H1 (cell line): Measurements from ENCODE around the gene MBTPS2. TPM values are rescaled to one million over a fixed set of nuclear protein-coding genes. Genes with fewer than 3 reads are reported as not detected.

Source experiments
- CTCF ChIA-PET: fragments of 300-600 bp; sonication (Branson Sonifier 250); formaldehyde crosslinking; loops from one replicate; lab custom pipeline; 2021; ENCODE audit not compliant: partially characterized antibody; lab: Charles Lee
- POLR2A ChIA-PET: fragments of 300-600 bp; sonication (Branson Sonifier 250); formaldehyde crosslinking; loops from one replicate; lab custom pipeline; 2021; ENCODE audit warnings: inconsistent platforms; ENCODE audit not compliant: partially characterized antibody; lab: Charles Lee
- DNase-seq, 2 experiments: peaks; one replicate each; pipeline versions ENCODE4 v3.0.0 to v3.0.0-alpha.2; 2010 to 2022; ENCODE audit warnings: low spot score in 2 of 2, low read depth in 1 of 2, mixed read lengths in 1 of 2
- FAIRE-seq: peaks from 2 replicates; lab custom pipeline; 2011; peaks lifted over from hg19 to GRCh38; lab: Jason Lieb, UNC
- H2AFZ ChIP-seq: 2 replicates; pipeline ENCODE4 v1.8.1; 2012; ENCODE audit warnings: low read length, inconsistent platforms
- H2AK5ac ChIP-seq: 2 replicates; pipeline ENCODE4 v1.6.1; 2013; ENCODE audit warnings: low read depth, low read length
- H2BK120ac ChIP-seq: replicated peaks from 2 replicates; pipeline ENCODE3; 2013; ENCODE audit warnings: low read depth, low read length, inconsistent platforms
- H2BK12ac ChIP-seq: 2 replicates; pipeline ENCODE4 v1.6.1; 2013; ENCODE audit warnings: low read depth, low read length
- H2BK15ac ChIP-seq: 2 replicates; pipeline ENCODE4 v1.6.1; 2013; ENCODE audit warnings: low read length
- H2BK20ac ChIP-seq: 2 replicates; pipeline ENCODE4 v1.6.1; 2013; ENCODE audit warnings: low read length
- H2BK5ac ChIP-seq: 2 replicates; pipeline ENCODE4 v1.6.1; 2013; ENCODE audit warnings: low read depth, low read length
- H3K14ac ChIP-seq: 2 replicates; pipeline ENCODE4 v1.6.1; 2013; ENCODE audit warnings: inconsistent platforms; ENCODE audit not compliant: insufficient read length
- H3K18ac ChIP-seq: 2 replicates; pipeline ENCODE4 v1.6.1; 2013; ENCODE audit warnings: low read length; ENCODE audit errors: extremely low read depth
- H3K23ac ChIP-seq: 2 replicates; pipeline ENCODE4 v1.6.1; 2013; ENCODE audit warnings: inconsistent platforms; ENCODE audit not compliant: insufficient read length
- H3K23me2 ChIP-seq: 2 replicates; pipeline ENCODE4 v1.6.1; 2013; ENCODE audit warnings: low read depth, low read length
- H3K27ac ChIP-seq: 2 replicates; pipeline ENCODE4 v1.6.1; 2011; ENCODE audit warnings: low read depth, low read length, inconsistent platforms
- H3K27me3 ChIP-seq, 4 experiments: replicated peaks in 1 of 4; 1 replicate in 1 of 4; 2 replicates in 3 of 4; pipeline versions ENCODE4 v1.6.1 to v1.8.1; 2011 to 2013; ENCODE audit warnings: low read length in 3 of 4, mild to moderate bottlenecking in 3 of 4, inconsistent platforms in 2 of 4, mixed read lengths in 2 of 4, moderate library complexity in 1 of 4; ENCODE audit not compliant: control insufficient read depth in 3 of 4, insufficient read depth in 3 of 4; ENCODE audit errors: extremely low read depth in 1 of 4
- H3K36me3 ChIP-seq, 4 experiments: 2 replicates each; pipeline versions ENCODE4 v1.6.1 to v1.8.1; 2011 to 2013; ENCODE audit warnings: mild to moderate bottlenecking in 4 of 4, low read length in 3 of 4, moderate library complexity in 2 of 4, control low read depth in 1 of 4, inconsistent platforms in 1 of 4; ENCODE audit not compliant: insufficient read depth in 4 of 4, control insufficient read depth in 2 of 4
- H3K4ac ChIP-seq: replicated peaks from 2 replicates; pipeline ENCODE3; 2013; ENCODE audit warnings: low read length, low read depth, mixed read lengths, inconsistent platforms; ENCODE audit not compliant: insufficient read length
- H3K4me1 ChIP-seq, 4 experiments: replicated peaks in 1 of 4; 1 replicate in 1 of 4; 2 replicates in 3 of 4; pipeline versions ENCODE4 v1.6.1 to v1.8.1; 2011 to 2013; ENCODE audit warnings: low read length in 3 of 4, inconsistent platforms in 2 of 4, mixed read lengths in 1 of 4; ENCODE audit not compliant: insufficient read depth in 4 of 4, control insufficient read depth in 3 of 4
- H3K4me2 ChIP-seq, 2 experiments: 2 replicates each; pipeline versions ENCODE4 v1.6.1 to v1.8.1; 2011 to 2013; ENCODE audit warnings: low read depth in 2 of 2, low read length in 2 of 2, control low read depth in 1 of 2, inconsistent platforms in 1 of 2, mild to moderate bottlenecking in 1 of 2; ENCODE audit not compliant: insufficient read depth in 1 of 2
- H3K4me3 ChIP-seq, 4 experiments: fragments of 200-600, 300-600 bp in 1 of 4; sonication (generic), shearing (Covaris generic), sonication (Bioruptor Twin) in 1 of 4; 2 replicates each; pipeline versions ENCODE4 v1.5.1 to v1.8.1; 2011 to 2016; ENCODE audit warnings: low read length in 4 of 4, low read depth in 3 of 4, control low read depth in 2 of 4, inconsistent platforms in 2 of 4, mild to moderate bottlenecking in 2 of 4, mixed read lengths in 1 of 4, moderate library complexity in 1 of 4; ENCODE audit not compliant: insufficient read depth in 2 of 4; ENCODE audit errors: extremely low read depth in 1 of 4
- H3K56ac ChIP-seq: replicated peaks from 2 replicates; pipeline ENCODE3; 2013; ENCODE audit warnings: low read depth, mild to moderate bottlenecking, mixed read lengths, low read length, inconsistent platforms; ENCODE audit not compliant: insufficient read length
- H3K79me1 ChIP-seq: 2 replicates; pipeline ENCODE4 v1.6.1; 2013; ENCODE audit warnings: low read depth, low read length, control low read depth
- H3K79me2 ChIP-seq, 2 experiments: 2 replicates each; pipeline versions ENCODE4 v1.6.1 to v1.8.1; 2012 to 2013; ENCODE audit warnings: low read length in 2 of 2, mild to moderate bottlenecking in 2 of 2, inconsistent platforms in 1 of 2; ENCODE audit not compliant: insufficient read depth in 2 of 2, control insufficient read depth in 1 of 2
- H3K9ac ChIP-seq, 4 experiments: replicated peaks in 1 of 4; 1 replicate in 1 of 4; 2 replicates in 3 of 4; pipeline versions ENCODE4 v1.6.1 to v1.8.1; 2011 to 2013; ENCODE audit warnings: low read depth in 3 of 4, low read length in 3 of 4, control low read depth in 2 of 4, mild to moderate bottlenecking in 2 of 4, moderate library complexity in 2 of 4, inconsistent platforms in 1 of 4; ENCODE audit errors: extremely low read depth in 1 of 4
- H3K9me3 ChIP-seq, 2 experiments: 2 replicates each; pipeline versions ENCODE4 v1.6.1 to v1.8.1; 2012 to 2013; ENCODE audit warnings: mild to moderate bottlenecking in 2 of 2, moderate library complexity in 2 of 2, control low read depth in 1 of 2, inconsistent platforms in 1 of 2, low read depth in 1 of 2, low read length in 1 of 2, mixed read lengths in 1 of 2; ENCODE audit not compliant: insufficient read depth in 2 of 2
- H4K20me1 ChIP-seq, 2 experiments: replicated peaks in 1 of 2; 2 replicates each; pipeline versions ENCODE3 to v1.8.1; 2011 to 2013; ENCODE audit warnings: inconsistent platforms in 2 of 2, low read length in 2 of 2, mild to moderate bottlenecking in 1 of 2; ENCODE audit not compliant: insufficient read depth in 2 of 2, control insufficient read depth in 1 of 2
- H4K5ac ChIP-seq: 2 replicates; pipeline ENCODE4 v1.6.1; 2013; ENCODE audit warnings: low read length, low read depth, mixed read lengths, inconsistent platforms; ENCODE audit not compliant: insufficient read length
- H4K8ac ChIP-seq: 2 replicates; pipeline ENCODE4 v1.8.0; 2013; ENCODE audit warnings: mild to moderate bottlenecking, moderate library complexity, low read length, inconsistent platforms; ENCODE audit not compliant: insufficient read depth; ENCODE audit errors: extremely low read depth
- H4K91ac ChIP-seq: replicated peaks from 2 replicates; pipeline ENCODE3; 2013; ENCODE audit warnings: low read length, mixed read lengths, inconsistent platforms; ENCODE audit not compliant: insufficient read length
- EGR1 ChIP-seq: IDR thresholded peaks from 2 replicates; pipeline ENCODE4 v1.6.1; 2011; ENCODE audit warnings: low read depth, low read length, borderline replicate concordance
- RNF2 ChIP-seq: fragments of 200-900, 300-1000 bp; sonication (generic); IDR thresholded peaks from 2 replicates; pipeline ENCODE4 v1.7.1; 2016; ENCODE audit warnings: borderline replicate concordance, low read depth, mild to moderate bottlenecking, antibody characterized with exemption, low read length; ENCODE audit not compliant: poor library complexity, severe bottlenecking; ENCODE audit errors: missing control alignments
- TCF12 ChIP-seq: IDR thresholded peaks from 2 replicates; pipeline ENCODE4 v1.6.1; 2011; ENCODE audit warnings: low read depth, mild to moderate bottlenecking, low read length
- WGBS, 2 experiments: shearing (Covaris generic) in 1 of 2; methylation state at CpG; one replicate each; pipeline versions ENCODE4 v1.1.6 to v1.1.7; 2013 to 2015; ENCODE audit warnings: low lambda C conversion rate in 2 of 2, mixed read lengths in 2 of 2, inconsistent platforms in 1 of 2, low coverage in 1 of 2, missing lambda C conversion rate in 1 of 2; ENCODE audit not compliant: insufficient replicate concordance in 2 of 2, insufficient coverage in 1 of 2, insufficient read length in 1 of 2; ENCODE audit errors: extremely low coverage in 1 of 2, missing lambda C conversion rate in 1 of 2; 5-methylcytosine and 5-hydroxymethylcytosine counted together
- polyA plus RNA-seq, 7 experiments: library from polyadenylated mRNA; depleted of rRNA in 3 of 7; stranded (reverse) in 5 of 7; unstranded in 2 of 7; fragments of >200 nt in 5 of 7; fragments of 200-250 nt in 2 of 7; gene quantifications; 1 replicate in 5 of 7; 2 replicates in 1 of 7; 4 replicates in 1 of 7; pipeline versions ENCODE4 v1.2.1 to v1.2.3, GENCODE V29; 2011 to 2013; ENCODE audit warnings: missing spikeins in 2 of 7, mixed read lengths in 2 of 7
- total RNA-seq: library from RNA; stranded (reverse); fragmentation: NEBNext Ultra II Directional; extraction: Animal tissue kit (Norgen Biotek cat#: 25700); gene quantifications from 2 replicates; pipeline ENCODE4 v1.2.1, GENCODE V29; 2021

The MBTPS2 gene
- total and polyA plus RNA-seq, 2 of the 8 experiments (the other 6 are each of a cell fraction or from before 2014, with no cell fraction given): 4.3 to 7.4 TPM

- Histone ChIP-seq H3K4me1 (no peaks in the 10 kb centered on the region; a peak in 1 of 7 replicates), H3K4me3 (no peak overlapping the region), H2BK12ac (no peak overlapping the region), H2BK120ac (no peak overlapping the region), H3K79me1 (no peaks in the 10 kb centered on the region), H3K4me2 (no peak overlapping the region), H3K9me3 (no peaks in the 10 kb centered on the region), H4K91ac (no peak overlapping the region), H3K79me2 (peaks cover 0 to 7% of the 10 kb centered on the region in 2 experiments; a peak in 2 of 4 replicates), H4K5ac (no peak overlapping the region), H2BK15ac (no peak overlapping the region), H2BK5ac (no peak overlapping the region), H3K23ac (no peak overlapping the region), H3K18ac (no peak overlapping the region), H2AK5ac (no peak overlapping the region), H3K27ac (no peak overlapping the region), H3K9ac (no peak overlapping the region), H4K20me1 (no peaks in the 10 kb centered on the region), H4K8ac (no peak overlapping the region), H3K14ac (no peak overlapping the region), H3K23me2 (no peaks in the 10 kb centered on the region), H3K36me3 (peaks cover 0 to 7% (median 0%) of the 10 kb centered on the region in 4 experiments; a peak in 2 of 8 replicates), H3K56ac (no peak overlapping the region), H2AFZ (no peak overlapping the region), H2BK20ac (no peak overlapping the region), H3K4ac (no peak overlapping the region), H3K27me3 (no peaks in the 10 kb centered on the region)
- DNase-seq (no peak), FAIRE-seq (no peak)
- TF ChIP-seq TCF12 (no peak), EGR1 (no peak), RNF2 (no peak)
- 93% methylated on average over 5 of the region's 5 CpGs; no CpG with 5 or more reads in 1 of the 2 experiments for WGBS, 2 experiments
- CTCF ChIA-PET: no interaction called here
- POLR2A ChIA-PET: no interaction called here
These were observed 3.8 kb downstream of the MBTPS2 start for GRCh38 chrX:21843179-21843578.
